Fibroblast of lung (primary cell): ENCODE results near the gene TCF4. TPM values are rescaled to one million over a fixed set of nuclear protein-coding genes. Genes with fewer than 3 reads are reported as not detected.

ENCODE experiments used
- DNase-seq, 2 donors: peaks; one replicate each; pipeline versions ENCODE4 v3.0.0 to v3.0.0-alpha.2; 2010; ENCODE audit warnings: low read depth in 2 of 2
- H2AFZ ChIP-seq: 2 replicates; pipeline ENCODE4 v1.5.1; 2012; ENCODE audit warnings: low read length, control low read depth, inconsistent platforms
- H3K27ac ChIP-seq: 2 replicates; pipeline ENCODE4 v1.5.1; 2011; ENCODE audit warnings: low read length, control low read depth; ENCODE audit not compliant: insufficient read depth
- H3K27me3 ChIP-seq: 2 replicates; pipeline ENCODE4 v1.5.1; 2011; ENCODE audit warnings: mild to moderate bottlenecking, low read length; ENCODE audit not compliant: control insufficient read depth, insufficient read depth
- H3K36me3 ChIP-seq: 2 replicates; pipeline ENCODE4 v1.5.1; 2011; ENCODE audit warnings: low read length; ENCODE audit not compliant: control insufficient read depth, insufficient read depth
- H3K4me1 ChIP-seq: 2 replicates; pipeline ENCODE4 v1.5.1; 2011; ENCODE audit warnings: low read length; ENCODE audit not compliant: control insufficient read depth, insufficient read depth; ENCODE audit errors: extremely low read depth
- H3K4me2 ChIP-seq: 2 replicates; pipeline ENCODE4 v1.5.1; 2011; ENCODE audit warnings: low read length, control low read depth; ENCODE audit not compliant: insufficient read depth; ENCODE audit errors: extremely low read depth
- H3K4me3 ChIP-seq, 4 experiments: fragments of 200-600 bp in 1 of 4; sonication (generic) in 1 of 4; replicated peaks in 1 of 4; 2 replicates each; pipeline ENCODE4 v1.5.1; 2011 to 2016; ENCODE audit warnings: low read length in 4 of 4, low read depth in 3 of 4, mild to moderate bottlenecking in 3 of 4, control low read depth in 2 of 4, inconsistent platforms in 1 of 4, mixed read lengths in 1 of 4; ENCODE audit not compliant: insufficient read depth in 1 of 4; ENCODE audit errors: control extremely low read depth in 1 of 4
- H3K79me2 ChIP-seq: 2 replicates; pipeline ENCODE4 v1.5.1; 2012; ENCODE audit warnings: mild to moderate bottlenecking, low read length, inconsistent platforms; ENCODE audit not compliant: control insufficient read depth, insufficient read depth
- H3K9ac ChIP-seq: 2 replicates; pipeline ENCODE4 v1.5.1; 2011; ENCODE audit warnings: mild to moderate bottlenecking, low read length, control low read depth; ENCODE audit not compliant: insufficient read depth
- H3K9me3 ChIP-seq: 2 replicates; pipeline ENCODE4 v1.5.1; 2012; ENCODE audit warnings: low read depth, low read length; ENCODE audit not compliant: control insufficient read depth, insufficient read depth
- H4K20me1 ChIP-seq: 2 replicates; pipeline ENCODE4 v1.5.1; 2011; ENCODE audit warnings: low read length; ENCODE audit not compliant: control insufficient read depth, insufficient read depth; ENCODE audit errors: extremely low read depth
- CTCF ChIP-seq, 2 donors: IDR thresholded peaks in 1 of 2; conservative IDR thresholded peaks in 1 of 2; 1 replicate in 1 of 2; 2 replicates in 1 of 2; pipeline ENCODE4 v1.5.1; 2011 to 2012; ENCODE audit warnings: low read length in 2 of 2, control low read depth in 1 of 2, inconsistent platforms in 1 of 2, low read depth in 1 of 2, mild to moderate bottlenecking in 1 of 2
- EZH2 ChIP-seq: IDR thresholded peaks from 2 replicates; pipeline ENCODE4 v1.5.1; 2012; ENCODE audit warnings: low read length, control low read depth, mild to moderate bottlenecking; ENCODE audit errors: missing control alignments
- polyA plus RNA-seq, 2 donors: library from polyadenylated mRNA; depleted of rRNA in 1 of 2; stranded (reverse) in 1 of 2; unstranded in 1 of 2; fragments of >200 nt; gene quantifications; 2 replicates each; pipeline ENCODE4 v1.2.1, GENCODE V29; 2011 to 2012; ENCODE audit warnings: missing spikeins in 1 of 2
- total RNA-seq: library from RNA; depleted of rRNA; stranded (reverse); fragments of >200 nt; gene quantifications from 2 replicates; pipeline ENCODE4 v1.2.1, GENCODE V29; 2014

TCF4 gene
- total and polyA plus RNA-seq, 2 donors (not counting 1 experiment from before 2014, with no cell fraction given), result 48.9 to 57.6 TPM

GRCh38 chr18:55483266-55483871 is 104.6 kb downstream of the TCF4 start:
- Histone ChIP-seq H3K9ac (no peak overlapping the region), H3K79me2 (peaks cover 4% of the 10 kb centered on the region), H3K4me1 (no peaks in the 10 kb centered on the region), H3K36me3 (no peaks in the 10 kb centered on the region), H3K9me3 (no peaks in the 10 kb centered on the region), H3K4me3 (no peak overlapping the region), H4K20me1 (no peaks in the 10 kb centered on the region), H2AFZ (no peak overlapping the region), H3K27me3 (no peaks in the 10 kb centered on the region), H3K27ac (no peak overlapping the region), H3K4me2 (no peak overlapping the region)
- no peak for TF ChIP-seq EZH2
- no peak for TF ChIP-seq CTCF (conservative IDR thresholded peaks at IDR 0.05 in 1 of 2, IDR thresholded peaks at IDR 0.05 in 1 of 2; ENCODE audit: low read depth in 1 of 2, low read length in 2 of 2)
- peak in 1 of 2 donors; percentile 46 for DNase-seq

- no peak overlapping the region for H3K9ac ChIP-seq
- H2AFZ ChIP-seq, result no peak overlapping the region
- no peak for TF ChIP-seq EZH2
- TF ChIP-seq CTCF (conservative IDR thresholded peaks at IDR 0.05 in 1 of 2, IDR thresholded peaks at IDR 0.05 in 1 of 2; ENCODE audit: low read depth in 1 of 2, low read length in 2 of 2), result no peak
- no peaks in the 10 kb centered on the region for H3K36me3 ChIP-seq
- peaks cover 2% of the 10 kb centered on the region for H3K79me2 ChIP-seq
- no peaks in the 10 kb centered on the region for H3K4me1 ChIP-seq
- H3K4me3 ChIP-seq, result no peak overlapping the region
- no peak overlapping the region for H3K27ac ChIP-seq
- DNase-seq, result peak in 1 of 2 donors; percentile 41
- H4K20me1 ChIP-seq, result no peaks in the 10 kb centered on the region
- H3K9me3 ChIP-seq, result no peaks in the 10 kb centered on the region
- no peak overlapping the region for H3K4me2 ChIP-seq
- H3K27me3 ChIP-seq, result no peaks in the 10 kb centered on the region
Observed at GRCh38 chr18:55479656-55480420, 108.2 kb downstream of the TCF4 start.

GRCh38 chr18:55477860-55478581 is 110.0 kb downstream of the TCF4 start:
- no peaks in the 10 kb centered on the region for H3K9me3 ChIP-seq
- H3K9ac ChIP-seq, result peak overlapping the region; percentile 51
- no peaks in the 10 kb centered on the region for H3K4me1 ChIP-seq
- peak; percentile 59 to 74 for DNase-seq
- peak overlapping the region; percentile 80 for H3K27ac ChIP-seq
- no peaks in the 10 kb centered on the region for H3K27me3 ChIP-seq
- H3K36me3 ChIP-seq, result no peaks in the 10 kb centered on the region
- H3K4me3 ChIP-seq, result peak overlapping the region; percentile 63 to 94 (median 70)
- peak overlapping the region; percentile 98 for H3K4me2 ChIP-seq
- no peak for TF ChIP-seq EZH2
- no peak for TF ChIP-seq CTCF (conservative IDR thresholded peaks at IDR 0.05 in 1 of 2, IDR thresholded peaks at IDR 0.05 in 1 of 2; ENCODE audit: low read depth in 1 of 2, low read length in 2 of 2)
- peak overlapping the region; percentile 77 for H2AFZ ChIP-seq
- H3K79me2 ChIP-seq, result peaks cover 2% of the 10 kb centered on the region
- no peaks in the 10 kb centered on the region for H4K20me1 ChIP-seq
